ENCODE results near the gene SEMA6A. TPM values are rescaled to one million over a fixed set of nuclear protein-coding genes. Genes with fewer than 3 reads are reported as not detected.

The SEMA6A gene
- total and polyA plus RNA-seq, 2 experiments from 2014 or later: 233 to 400 TPM

DNA sequence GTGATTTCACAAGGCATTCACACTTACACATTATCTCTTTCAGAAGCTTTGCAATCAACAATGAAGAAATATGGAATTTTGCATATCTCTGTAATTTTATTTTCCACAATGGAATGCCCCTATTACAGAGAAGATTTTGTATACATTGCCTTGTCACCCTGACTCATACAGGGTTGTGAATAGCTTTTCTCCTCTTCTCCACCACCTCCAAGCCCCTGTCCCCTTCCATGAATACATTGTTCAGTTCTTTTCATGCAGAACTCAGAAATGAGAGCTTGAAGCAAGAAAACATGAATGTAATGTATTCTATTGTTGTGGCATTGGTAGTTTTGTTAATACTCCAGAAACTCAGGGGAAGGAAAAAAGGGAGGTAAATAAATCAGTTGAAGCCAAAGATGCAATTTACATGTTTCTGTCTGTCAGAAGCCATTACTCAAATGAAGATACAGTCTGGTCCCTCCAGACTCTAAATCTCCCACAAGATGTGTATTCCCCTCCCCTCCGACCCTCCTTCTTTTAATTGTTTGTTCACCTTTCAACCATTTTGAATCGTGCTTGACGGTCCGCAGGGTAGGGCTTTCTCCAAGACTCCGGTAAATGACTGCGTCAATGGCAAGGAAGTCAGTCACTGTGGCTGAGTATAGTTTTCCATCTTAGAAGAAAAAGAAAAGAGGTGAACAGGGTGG lies 86.1 kb downstream of the SEMA6A start (continued):
- TF ChIP-seq ZNF462 (CRISPR knock-in tag; IDR thresholded peaks at IDR 0.05): no peak
- TF ChIP-seq CTCF (conservative IDR thresholded peaks at IDR 0.05; ENCODE audit: low read depth in 2 of 2): no peak
- TF ChIP-seq JUNB (IDR thresholded peaks at IDR 0.05; ENCODE audit: unreplicated experiment): no peak
- TF ChIP-seq EZH2 (IDR thresholded peaks at IDR 0.05; ENCODE audit: low read depth, unreplicated experiment): no peak

DNA sequence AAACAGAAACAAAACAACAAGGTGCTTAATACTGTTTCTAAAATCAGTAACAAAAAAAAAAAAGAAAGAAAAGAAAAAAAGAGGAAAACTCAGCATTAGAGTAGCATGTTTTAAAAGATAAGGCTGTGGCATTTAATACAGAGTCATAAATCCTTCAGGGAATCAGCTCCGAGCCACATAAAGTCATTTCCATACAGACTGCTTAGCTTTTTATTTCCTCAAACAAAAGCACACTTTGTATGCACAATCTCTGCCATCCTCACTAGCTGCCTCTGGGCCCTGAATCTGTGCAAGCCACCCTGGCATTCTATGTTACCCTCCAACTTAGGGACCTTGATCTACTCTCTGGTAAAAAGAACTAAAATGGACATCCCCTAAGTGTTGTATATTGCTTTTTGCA lies 87.6 kb downstream of the SEMA6A start:
- Histone ChIP-seq H3K27ac (ENCODE audit: low read depth) (peak overlapping the region; percentile 58; the same call in 1 of the 2 replicates), H3K27me3 (ENCODE audit: insufficient read depth) (no peaks in the 10 kb centered on the region), H2AFZ (no peak overlapping the region), H3K36me3 (ENCODE audit: insufficient read depth) (peaks cover 100% of the 10 kb centered on the region), H3K9me2 (ENCODE audit: insufficient read depth) (no peaks in the 10 kb centered on the region), H4K20me1 (replicated peaks; ENCODE audit: insufficient read depth) (peaks cover 30% of the 10 kb centered on the region), H3F3A (replicated peaks; ENCODE audit: low read depth) (peaks cover 32% of the 10 kb centered on the region; the same call in 1 of the 2 replicates), H3K4me2 (no peak overlapping the region), H3K79me2 (replicated peaks; ENCODE audit: insufficient read depth) (peaks cover 31% of the 10 kb centered on the region), H3K4me3 (no peak overlapping the region), H3K4me1 (ENCODE audit: insufficient read depth) (no peaks in the 10 kb centered on the region; the same call in 1 of the 2 replicates)
- peaks cover 98% of the 10 kb centered on the region for H3K36me3 Mint-ChIP-seq (ENCODE audit: low read depth)
- no peaks in the 10 kb centered on the region for H3K9me3 Mint-ChIP-seq
- no peaks in the 10 kb centered on the region for H3K4me1 Mint-ChIP-seq
- H3K27ac Mint-ChIP-seq: peak overlapping the region; percentile 10; the same call in 1 of the 2 replicates
- no peak overlapping the region for H3K4me3 Mint-ChIP-seq
- ATAC-seq (no peak), DNase-seq (ENCODE audit: low spot score) (no peak)
- H3K27me3 Mint-ChIP-seq (ENCODE audit: insufficient read depth, low read depth, poor library complexity): peaks cover 10% of the 10 kb centered on the region
- TF ChIP-seq ZNF114 (CRISPR knock-in tag; IDR thresholded peaks at IDR 0.05) (no peak), POLR2AphosphoS5 (IDR thresholded peaks at IDR 0.05; ENCODE audit: low read depth) (no peak), ZNF331 (CRISPR knock-in tag; IDR thresholded peaks at IDR 0.05; ENCODE audit: low read depth) (no peak), ETS1 (IDR thresholded peaks at IDR 0.05) (no peak)

Data from GM23338 (cell line).